Activated CD4-positive, alpha-beta T cell treated with anti-CD3 and anti-CD28 coated beads for 1 hour (primary cell): ENCODE results near the gene CLPSL1.
"Not testable (repeated sequence)": the region's sequence is repeated elsewhere in the genome, so short reads cannot be mapped to it uniquely, and the experiment has no call there.

ENCODE experiments used
- DNase-seq: peaks from one replicate; pipeline ENCODE4 v3.0.0-alpha.2; 2020

CLPSL1 gene, protein sequence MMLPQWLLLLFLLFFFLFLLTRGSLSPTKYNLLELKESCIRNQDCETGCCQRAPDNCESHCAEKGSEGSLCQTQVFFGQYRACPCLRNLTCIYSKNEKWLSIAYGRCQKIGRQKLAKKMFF

DNA sequence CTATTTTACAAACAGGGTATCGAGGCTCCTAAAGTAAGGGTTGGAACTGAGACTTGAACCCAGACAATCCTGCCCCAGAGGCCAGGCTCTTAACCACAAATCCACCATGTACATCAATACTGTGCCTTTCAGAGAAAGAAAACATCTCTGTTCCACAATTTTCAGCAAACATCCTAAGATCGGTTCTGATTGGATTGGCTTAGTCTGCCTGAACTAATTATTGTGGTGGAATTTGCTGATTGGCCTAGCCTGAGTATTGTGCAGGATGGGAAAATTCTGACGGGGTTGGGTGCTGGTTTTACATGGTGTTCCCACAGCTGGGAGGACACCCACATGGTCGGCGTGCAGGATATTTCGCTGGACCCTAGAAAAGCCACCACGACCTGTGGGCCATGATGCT, at the start of gene CLPSL1:
Gene CLPSL1 (plus strand): TSS at position 301 of the 400 bp plus-strand sequence. CDS start 92 bp downstream, at position 393.
- no peak for DNase-seq

DNA sequence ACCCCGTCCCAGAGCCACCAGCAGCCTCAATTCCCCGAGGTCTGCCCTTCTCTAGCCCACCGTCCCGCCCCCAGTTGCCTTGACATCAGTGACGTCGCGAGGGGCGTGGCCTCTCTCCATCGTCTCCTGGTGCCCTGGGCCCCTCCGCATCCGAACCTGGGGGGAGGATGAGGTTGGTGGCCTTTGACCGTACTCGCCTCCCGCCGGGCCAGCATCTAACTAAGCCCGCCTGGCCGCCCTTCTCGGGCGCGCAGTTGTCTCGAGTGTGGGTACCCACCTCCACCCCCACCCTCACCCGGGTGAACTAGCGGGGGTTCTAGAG, 49.4 kb upstream of the CLPSL1 start:
- peak; percentile 89 for DNase-seq

DNA sequence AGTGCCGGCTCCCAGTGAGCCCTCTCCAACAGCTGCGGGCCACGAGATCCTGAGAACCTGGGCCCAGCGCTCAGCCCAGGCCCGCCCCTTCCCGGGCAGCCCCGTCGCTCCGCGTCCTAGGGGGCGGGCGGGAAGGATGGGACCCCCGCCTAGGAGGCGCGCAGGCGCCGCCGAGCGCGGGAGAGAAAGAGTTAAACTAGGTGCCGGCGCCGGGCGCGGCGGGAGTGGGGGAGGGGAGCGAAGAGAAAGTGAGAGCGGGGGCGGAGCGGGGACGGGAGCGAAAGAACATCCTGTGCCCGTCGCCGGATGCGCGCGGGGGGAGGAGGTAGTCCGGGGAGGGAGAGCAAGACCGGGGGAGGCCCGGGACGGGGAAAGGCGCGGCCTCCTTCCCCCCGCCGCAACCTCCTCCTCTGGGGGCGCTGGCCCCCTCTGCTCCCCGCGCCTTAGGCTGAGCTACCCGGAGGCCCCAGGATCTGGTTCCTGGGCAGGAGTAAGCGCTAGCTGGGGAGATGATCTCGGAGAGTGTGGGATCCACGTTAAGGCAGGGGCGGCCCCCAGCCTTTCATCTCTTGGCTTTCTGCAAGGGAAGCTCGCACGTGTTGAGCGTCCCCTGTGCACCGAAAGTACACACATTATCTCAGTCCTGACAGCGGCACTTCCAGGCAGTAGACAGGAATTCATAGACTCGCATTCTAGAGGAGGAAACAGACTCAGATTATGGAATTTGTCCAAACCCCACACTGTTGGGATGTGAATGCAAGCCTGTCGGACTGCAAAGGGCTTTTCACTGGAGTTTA, 48.9 kb upstream of the CLPSL1 start:
- DNase-seq, result peak; percentile 86

DNA sequence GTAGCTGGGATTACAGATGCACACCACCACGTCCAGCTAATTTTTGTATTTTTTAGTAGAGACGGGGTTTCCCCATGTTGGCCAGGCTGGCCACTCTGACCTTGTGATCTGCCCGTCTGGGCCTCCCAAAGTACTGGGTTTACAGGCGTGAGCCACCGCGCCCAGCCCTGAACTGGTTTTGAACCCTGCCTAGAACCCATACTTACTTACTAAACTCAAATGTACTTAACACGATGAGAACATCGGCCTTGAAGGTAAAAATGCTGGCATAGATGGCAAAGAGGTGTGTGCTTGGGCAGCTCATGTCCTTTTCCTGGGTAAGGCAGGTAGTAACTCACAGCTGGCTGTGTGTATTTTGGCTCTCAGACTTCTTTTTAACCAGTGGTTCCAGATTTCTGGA, 47.2 kb upstream of the CLPSL1 start:
- DNase-seq, result no peak

DNA sequence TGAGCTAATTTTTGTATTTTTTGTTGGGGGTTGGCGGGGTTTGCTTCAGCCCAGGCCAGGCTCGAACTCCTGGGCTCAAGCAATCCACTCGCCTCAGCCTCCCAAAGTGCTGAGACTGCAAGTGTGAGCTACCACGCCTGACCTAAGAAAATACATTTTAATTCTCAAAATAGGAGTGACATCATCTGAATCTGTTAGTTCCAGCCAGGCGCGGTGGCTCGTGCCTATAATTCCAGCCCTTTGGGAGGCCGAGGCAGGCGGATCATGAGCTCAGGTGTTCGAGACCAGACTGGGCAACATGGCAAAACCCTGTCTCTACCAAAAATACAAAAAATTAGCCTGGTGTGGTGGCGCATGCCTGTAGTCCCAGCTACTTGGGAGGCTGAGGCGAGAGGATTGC, 46.5 kb upstream of the CLPSL1 start:
- DNase-seq, result not testable (repeated sequence)

DNA sequence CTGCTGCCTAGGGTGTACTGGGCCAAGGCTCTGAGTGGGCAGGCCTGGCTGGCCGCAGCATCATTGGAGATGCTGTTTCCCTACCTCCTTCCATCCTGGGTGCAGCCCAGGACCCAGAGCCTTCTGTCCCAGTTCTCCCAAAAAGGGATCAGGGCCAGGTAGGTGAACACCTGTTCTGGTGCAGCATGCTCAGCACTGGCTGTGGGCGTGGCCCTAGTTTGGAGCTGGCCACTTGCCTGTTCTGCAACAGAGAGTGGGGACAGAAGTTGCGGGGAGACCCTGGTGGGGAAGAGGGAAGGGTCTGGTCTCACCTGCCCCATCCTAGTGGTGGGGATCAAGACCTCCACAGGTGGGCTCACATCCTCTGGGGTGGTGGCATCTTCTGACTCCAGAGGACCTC, 45.4 kb upstream of the CLPSL1 start:
- DNase-seq, result no peak

DNA sequence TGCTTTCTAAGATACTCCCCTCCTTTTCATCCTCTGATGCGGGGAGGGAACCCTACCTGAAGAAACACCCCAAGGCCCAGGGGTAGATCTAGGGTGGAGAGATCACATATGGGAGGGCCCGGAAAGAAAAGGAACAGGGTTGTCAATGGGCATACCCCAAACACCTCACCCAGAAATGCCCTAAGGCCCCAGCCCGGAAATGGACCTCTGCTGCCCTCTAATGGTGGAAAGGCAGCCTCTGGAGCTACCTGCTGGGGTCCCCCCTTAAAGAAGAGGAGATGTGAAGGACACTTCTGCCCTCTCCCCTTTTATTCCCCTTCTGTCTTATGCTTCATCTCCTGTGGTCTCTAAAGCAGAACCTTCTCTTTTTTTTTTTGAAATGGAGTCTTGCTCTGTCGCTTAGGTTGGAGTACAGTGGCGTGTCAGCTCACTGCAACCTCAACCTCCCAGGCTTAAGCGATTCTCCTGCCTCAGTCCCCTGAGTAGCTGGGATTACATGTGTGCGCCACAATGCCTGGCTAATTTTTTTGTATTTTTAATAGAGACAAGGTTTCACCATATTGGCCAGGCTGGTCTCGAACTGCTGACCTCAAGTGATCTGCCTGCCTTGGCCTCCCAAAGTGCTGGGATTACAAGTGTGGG, 44.4 kb upstream of the CLPSL1 start:
- peak; percentile 77 for DNase-seq

DNA sequence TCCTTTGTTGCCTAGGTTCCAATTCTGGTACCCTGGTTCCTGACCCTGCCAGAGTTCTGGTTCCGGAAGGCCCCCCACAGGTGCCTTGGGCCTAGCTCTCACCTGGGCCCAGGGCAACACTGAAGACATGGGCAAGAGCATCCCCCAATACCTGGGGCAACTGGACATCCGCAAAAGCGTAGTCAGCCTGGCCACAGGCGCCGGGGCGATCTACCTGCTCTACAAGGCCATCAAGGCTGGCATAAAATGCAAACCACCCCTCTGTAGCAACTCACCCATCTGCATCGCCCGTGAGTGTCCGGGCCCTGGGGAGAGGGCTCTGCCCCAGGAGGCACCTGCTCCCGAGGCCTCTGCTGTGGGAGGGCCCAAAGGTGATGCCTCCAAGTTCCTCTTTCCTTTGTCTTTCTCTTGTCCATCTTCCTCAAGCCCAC, 43.8 kb upstream of the CLPSL1 start, which contains the start of gene ARMC12:
Gene ARMC12 (plus strand): TSS at position 51 of the 431 bp plus-strand sequence. CDS start 77 bp downstream, at position 128.
- DNase-seq, result no peak

DNA sequence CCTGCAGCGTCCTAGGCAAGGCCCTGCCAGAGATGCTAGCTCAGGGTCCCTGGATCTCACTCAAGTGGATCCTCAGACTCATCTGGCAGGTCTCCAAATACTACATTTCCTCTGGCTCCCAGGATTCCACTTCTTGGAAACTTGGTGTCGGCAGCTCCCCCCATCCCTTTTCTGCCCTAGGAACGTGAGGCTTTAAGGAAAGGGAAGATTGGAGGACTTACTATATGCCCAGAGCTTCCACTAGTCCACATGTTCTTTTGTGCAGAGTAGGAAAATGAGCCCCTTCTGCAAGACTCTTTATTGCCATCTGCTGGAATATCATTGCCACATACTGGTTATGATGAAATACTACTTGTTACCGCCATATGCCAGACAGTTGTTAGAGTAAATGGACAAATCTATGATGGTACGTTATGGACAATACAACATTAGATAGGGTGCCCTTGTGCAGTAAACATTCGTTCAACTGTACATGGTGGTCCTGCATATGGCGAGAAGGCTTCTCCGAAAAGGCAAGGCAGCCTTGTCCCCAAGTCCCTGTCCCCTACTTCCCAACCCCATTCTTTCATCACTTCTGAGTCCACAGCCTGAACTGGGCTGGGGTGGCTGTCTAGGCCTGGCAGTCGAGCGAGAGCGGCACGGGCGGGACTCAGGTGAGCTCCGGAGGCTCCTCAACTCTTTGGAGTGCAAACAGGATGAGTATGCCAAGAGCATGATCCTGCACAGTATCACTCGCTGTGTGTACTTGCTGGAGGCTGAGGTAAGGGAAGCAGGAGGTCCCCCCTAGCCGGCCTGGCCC, 43.2 kb upstream of the CLPSL1 start:
- DNase-seq, result no peak

DNA sequence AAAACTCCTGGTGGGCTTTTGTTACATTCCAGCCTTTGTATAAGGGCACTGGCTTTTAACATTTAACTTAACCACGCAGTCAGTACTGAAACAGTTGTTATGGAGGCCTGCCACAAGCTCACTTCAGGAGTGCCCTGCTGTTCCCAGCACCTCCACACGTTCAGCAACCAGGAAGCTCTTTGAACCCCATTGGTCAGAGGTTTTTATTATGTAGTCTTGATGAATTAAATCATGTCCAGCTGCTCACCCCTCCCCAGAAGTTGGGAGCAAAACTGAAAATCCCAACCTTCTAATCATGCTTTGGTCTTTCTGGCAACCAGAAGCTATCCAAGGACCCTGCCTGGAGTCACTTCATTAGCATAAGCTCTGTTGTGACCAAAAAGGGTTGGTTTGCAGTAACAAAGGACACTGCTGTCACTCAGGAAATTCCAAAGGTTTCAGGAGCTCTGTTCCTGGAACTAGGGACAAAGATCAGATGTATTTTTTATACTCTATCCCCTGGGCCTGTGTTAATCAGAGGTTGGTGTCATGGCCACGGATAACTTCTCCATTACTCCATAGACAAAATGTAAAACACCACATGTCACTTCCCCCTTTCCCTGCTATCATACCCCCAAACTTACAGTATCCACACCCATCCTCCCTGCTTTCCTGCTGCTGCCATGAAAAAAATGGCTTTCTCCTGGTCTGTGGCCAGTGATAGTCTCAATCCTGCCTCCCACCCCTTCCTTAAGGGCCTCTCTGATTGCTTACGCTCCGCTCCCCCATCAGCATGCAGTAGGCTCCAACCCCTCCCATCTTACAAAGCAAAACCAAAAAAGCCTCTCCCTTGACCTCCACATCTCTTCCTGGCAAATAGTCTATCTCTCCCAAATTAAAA, 40.9 kb upstream of the CLPSL1 start:
- DNase-seq, result no peak

DNA sequence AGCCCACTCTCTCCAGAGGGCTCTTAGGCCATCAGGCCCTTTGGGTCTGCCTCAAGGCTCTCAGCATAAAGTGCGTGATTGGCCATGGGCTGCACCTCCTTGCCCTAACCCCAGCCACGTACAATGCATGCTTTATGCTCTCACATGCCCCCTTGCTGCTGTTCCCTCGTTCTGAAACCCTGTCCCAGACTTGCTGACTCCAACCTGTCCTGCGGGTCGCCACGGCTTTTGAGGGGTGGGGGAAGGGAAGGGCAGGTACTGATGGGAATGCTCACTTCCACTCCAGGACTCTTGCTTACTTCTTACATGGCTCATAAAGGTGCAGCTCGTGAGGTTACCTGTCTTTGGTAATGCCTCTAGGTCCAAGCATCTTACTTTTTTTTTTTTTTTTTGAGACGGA, 38.0 kb upstream of the CLPSL1 start:
- no peak for DNase-seq

DNA sequence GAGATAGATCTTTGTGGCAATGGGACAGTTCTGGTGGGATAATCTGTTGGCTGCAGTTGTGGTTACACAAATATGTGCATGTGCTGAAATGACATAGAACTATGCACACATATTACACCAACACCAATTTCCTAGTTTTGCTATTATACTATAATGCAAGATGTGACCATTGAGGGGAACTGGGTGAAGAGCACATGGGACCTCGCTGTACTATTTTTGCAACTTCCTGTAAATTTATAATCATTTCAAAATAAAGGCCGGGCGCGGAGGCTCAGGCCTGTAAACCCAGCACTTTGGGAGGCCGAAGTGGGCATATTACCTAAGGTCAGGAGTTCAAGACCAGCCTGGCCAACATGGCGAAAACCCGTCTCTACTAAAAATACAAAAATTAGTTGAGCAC, 35.3 kb upstream of the CLPSL1 start:
- DNase-seq, result no peak

DNA sequence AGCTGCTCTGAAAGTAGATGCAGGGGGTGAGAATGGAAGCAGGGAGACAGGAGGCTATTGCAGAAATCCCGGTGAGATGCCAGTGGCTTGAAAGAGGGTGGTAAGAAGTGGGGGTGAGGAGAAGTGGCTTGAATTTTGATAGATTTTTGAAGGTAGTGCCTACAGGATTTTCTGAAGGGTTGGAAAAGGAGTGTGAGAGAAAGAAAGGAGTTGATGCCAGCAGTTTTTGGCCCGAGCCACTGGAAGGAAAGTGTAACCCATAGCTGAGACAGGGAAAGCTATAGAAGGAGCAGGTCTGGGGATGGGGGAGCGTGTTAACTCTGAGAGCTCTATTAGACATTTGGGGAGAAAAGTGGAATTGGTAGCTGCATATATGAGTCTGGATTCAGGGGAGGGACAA, 34.3 kb upstream of the CLPSL1 start:
- DNase-seq, result no peak

DNA sequence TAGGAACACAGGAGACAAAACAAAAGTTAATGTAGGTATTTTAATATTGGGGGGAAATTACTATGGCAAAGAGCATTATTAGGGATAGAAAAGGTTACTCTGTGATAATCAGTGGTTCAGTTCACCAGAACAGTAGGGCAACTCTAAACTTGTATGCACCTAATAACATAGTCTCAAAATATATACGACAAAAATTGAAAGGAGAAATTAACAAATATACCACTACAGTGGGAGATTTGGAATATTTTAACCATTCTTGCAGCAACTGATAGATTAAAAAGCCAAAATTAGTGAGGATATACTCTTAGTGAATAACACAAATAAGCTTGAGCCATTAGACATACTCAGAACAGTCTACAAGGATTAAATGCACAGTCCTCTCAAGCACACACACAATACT, 32.9 kb upstream of the CLPSL1 start:
- DNase-seq, result no peak

DNA sequence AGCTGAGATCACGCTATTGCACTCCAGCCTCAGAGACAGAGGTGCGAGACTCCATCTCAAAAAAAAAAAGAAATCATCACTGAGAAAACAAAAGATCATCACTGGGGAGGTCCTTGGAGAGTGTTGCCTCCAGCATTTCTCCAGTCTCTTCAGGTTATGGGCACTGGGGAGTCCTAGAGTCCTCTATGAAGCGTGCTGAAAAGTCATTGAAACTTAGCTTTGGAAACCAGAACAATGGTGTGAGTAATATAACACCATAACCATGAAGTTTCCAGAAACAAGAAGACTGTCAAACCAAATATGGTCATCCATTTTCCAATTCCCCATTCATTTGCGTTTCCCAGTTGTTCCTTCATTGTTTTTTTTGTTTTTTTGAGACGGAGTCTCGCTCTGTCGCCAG, 30.3 kb upstream of the CLPSL1 start:
- DNase-seq, result no peak

DNA sequence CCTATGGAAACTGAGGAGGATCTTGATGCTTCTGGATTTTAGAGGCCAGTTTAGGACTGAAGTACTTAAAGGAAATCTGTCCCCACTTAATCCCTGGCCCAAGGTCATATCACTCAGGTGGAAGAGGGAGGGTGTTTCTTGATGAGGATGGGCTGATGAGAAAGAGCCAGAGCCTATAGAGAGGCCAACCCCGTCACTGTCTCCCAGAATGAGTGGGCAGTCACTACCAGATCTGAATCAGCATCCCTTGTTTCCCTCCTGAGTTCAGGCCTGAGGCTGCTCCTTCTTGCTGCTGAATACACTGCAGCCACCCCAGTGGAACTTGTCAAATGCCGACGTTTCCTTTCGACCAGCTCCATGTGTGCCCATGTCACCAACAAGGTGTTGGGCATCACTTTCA, 29.2 kb upstream of the CLPSL1 start:
- no peak for DNase-seq

DNA sequence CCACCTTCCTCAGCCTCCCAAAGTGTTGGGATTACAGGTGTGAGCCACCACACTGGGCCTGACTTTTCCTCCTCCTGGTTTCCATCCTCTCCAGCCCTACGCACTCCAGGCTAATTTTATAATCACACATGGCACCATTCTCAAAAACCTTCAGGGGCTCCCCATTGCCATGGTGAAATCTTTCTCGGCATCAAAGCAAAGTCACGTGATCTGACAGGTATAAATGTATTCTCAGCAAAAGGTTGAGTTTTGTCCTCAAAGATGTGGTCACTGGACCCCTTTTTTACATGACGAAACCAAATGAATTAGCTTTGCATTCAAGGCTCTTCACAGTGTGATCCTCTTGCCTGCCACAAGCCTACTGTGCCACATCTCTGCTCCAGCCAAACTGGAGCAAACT, 28.5 kb upstream of the CLPSL1 start:
- no peak for DNase-seq

DNA sequence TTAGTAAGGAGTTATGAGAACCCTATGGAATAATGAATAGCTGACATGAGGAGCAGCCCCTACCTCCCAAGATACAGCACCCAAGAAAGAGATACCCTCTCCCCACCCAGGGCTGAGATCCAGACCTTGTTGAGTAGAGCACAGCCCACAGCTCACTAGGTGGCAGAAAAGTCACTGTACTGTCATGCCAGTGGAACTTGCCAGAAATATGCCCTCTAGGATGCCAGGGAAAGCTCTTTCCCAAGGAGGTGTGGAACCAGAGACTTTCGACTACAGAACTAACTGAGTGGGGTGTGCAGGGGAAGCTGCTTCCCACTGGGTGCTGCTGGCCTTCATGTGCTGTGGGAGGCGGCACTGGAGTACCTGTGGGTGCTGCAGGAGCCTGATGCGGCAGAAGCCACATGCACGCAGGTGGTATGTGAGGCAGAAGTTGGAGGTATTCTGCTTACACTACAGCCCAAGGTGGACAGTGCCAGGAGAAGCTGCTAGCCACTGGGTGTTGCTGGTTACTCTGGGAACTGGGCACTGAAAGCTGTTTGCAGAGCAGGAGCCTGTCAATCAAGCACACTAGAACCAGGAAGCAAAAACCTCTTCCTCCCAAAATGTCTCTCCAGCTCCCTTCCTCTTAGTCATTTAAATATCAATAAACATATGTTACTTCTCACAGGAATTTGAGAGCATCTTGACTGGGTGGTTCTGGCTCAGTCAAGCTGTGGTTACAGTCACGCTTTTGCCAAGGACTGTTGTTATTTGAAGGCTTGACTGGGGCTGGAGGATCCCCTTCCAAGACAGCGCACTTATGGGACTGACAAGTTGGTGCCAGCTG, 26.2 kb upstream of the CLPSL1 start:
- DNase-seq, result no peak

DNA sequence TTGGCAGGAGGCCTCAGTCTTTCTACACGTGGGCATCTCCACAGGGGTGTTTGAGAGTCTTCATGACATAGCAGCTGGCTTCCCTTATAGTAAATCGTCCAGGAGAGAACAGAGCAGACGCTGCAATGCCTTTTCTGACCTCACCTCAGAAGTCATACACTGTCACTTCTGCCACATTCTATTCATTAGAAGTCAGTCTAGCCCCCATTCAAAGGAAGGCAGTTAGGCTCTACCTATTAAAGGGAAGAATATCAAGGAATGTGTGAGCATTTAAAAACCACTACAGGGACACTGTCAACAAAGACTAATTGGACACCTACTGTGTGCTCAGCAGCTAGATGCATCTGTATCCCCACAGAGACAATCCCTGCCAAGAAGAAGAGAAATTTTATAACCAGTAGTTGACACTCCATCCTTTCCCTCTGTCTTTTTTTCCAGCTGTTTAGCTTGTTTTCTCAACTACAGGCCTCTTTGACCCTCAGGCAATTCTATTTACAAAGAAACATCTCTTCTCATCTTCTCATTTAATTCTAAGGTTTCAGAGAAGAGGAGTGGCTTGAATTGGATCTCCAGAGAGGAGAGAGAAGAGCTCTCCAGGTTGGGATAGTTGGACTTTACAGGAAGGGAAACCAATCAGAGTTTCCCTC, 25.4 kb upstream of the CLPSL1 start:
- DNase-seq, result no peak

DNA sequence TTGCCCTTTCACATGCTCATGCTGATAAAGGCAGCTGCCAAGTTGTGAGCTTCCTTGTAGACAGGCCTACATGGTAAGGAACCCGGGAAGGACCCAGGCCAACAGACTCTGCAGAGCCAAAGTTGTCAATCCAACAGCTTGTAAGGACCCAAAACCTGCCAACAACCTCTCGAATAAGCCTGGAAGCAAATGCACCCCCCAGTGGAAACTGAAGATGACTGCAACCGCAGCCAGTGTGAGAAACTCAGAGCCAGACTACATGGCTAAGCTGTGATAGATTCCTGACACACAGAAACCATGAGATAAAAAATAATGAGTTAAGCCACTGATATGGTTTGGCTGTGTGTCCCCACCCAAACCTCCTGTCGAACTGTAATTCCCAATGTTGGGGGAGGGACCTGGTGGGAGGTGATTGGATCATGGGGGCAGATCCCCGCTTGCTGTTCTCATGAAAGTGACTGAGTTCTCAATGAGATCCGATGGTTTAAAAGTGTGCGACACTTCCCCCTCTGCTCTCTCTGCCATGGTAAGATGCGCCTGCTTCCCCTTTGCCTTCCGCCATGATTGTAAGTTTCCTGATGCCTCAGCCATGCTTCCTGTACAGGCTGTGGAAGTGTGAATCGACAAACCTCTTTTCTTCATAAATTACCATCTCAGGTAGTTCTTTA, 23.2 kb upstream of the CLPSL1 start:
- no peak for DNase-seq
